GM21529 (cell line): Measurements from ENCODE around the gene KCNA2.

ENCODE experiments used
- ATAC-seq: cut with Tn5 transposase; IDR thresholded peaks from one replicate; pipeline ENCODE4 v1.9.1; 2021; ENCODE audit not compliant: unreplicated experiment

KCNA2 gene

DNA sequence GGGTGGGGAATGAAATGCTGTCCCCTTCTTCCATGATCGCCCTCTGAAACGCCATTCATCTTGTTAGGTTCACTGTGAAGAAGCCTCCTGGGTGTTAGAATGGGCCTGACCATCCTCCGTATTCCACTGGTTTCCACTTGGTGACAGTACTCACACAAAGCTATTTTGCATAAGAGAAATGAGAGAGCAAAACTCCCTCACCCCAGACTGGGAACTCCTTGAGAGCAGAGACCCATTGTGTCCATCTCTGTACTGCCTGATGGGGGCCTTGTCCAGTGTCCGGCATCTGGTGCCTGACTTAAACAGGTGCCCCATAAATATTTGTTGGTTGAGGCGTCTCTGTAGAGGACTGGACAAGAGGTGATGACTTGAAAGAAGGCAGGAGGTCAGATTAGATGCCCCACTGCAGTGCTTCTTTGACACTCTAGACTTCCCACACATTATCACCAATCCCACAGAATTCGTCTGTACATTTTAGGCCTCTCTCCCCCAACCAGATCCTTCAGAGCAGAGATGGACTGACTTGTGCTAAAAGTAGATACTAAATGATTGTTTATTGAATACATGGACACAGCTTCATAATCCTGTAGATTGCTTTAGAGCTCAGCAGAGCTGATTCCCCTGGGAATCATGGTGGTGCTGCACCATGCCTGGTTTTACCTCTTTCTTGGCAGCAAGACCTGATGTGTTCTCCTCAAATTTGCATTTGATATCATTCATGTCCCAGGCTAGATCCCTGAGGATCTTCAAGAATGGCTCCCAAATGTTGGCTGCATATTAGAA, 22.4 kb upstream of the KCNA2 start:
- ATAC-seq, result no peak

- ATAC-seq, result no peak
Measured at GRCh38 chr1:110627764-110628163, 21.6 kb upstream of the KCNA2 start.

- no peak for ATAC-seq
Measured at GRCh38 chr1:110626889-110627288, 20.7 kb upstream of the KCNA2 start.

- ATAC-seq, result no peak
Measured at GRCh38 chr1:110620686-110621085, 14.5 kb upstream of the KCNA2 start.

DNA sequence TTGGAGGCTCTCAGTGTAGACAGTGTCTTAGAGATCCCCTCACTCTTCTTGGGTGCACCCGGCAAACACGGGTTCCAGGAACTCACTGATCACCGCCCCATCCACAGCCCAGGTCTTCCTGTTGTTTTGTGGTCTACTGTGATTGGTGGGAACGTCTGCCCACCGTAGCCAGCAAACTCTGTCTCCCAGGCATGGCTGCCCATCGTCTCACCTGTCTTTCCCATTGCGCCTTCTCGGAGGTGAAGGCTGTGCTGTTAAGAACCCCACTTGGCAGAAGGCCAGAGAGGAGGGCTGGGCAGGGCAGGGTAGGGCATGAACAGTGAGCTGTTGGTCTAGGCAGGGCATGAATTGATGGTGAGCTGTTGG, 14.1 kb upstream of the KCNA2 start:
- no peak for ATAC-seq

- peak; percentile 83 for ATAC-seq
Measured at GRCh38 chr1:110619412-110620249, 13.5 kb upstream of the KCNA2 start.

- no peak for ATAC-seq
Measured at GRCh38 chr1:110618668-110619067, 12.5 kb upstream of the KCNA2 start.

GRCh38 chr1:110617589-110617988, 11.4 kb upstream of the KCNA2 start:
- no peak for ATAC-seq

GRCh38 chr1:110617116-110617515, 11.0 kb upstream of the KCNA2 start:
- ATAC-seq, result no peak

GRCh38 chr1:110616587-110616986, 10.4 kb upstream of the KCNA2 start:
- no peak for ATAC-seq

GRCh38 chr1:110615548-110616130, 9.5 kb upstream of the KCNA2 start:
- ATAC-seq, result no peak

DNA sequence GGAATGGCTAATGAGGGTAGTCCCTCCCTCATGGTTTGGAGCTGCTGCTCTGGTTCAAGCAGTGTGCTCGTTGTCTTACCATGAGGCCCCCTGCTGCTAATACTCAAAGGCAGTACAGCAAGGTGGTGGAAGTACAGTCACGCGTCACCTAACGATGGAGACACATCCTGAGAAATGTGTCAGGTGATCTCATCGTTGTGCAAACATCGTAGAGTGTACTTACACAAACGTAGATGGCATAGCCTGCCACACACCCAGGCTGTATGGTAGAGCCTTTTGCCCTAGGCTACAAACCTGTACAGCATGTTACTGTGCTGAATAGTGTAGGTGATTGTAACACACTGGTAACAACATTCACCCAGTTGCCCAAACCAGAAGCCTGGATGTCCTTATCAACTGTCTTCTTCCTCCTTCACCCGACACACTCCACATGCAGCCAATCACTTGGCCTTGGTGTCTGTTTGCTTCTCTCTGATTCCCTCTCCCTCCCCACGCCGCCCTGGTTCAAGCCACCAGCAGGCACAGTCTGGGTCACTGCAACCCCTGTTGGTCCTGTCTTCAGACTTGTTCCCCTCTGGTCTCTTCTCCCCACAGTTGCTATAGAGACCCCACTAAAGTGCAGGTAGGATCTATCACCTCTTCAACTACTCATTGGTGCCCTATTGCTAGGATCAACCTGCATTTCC, 6.0 kb upstream of the KCNA2 start:
- ATAC-seq, result no peak

GRCh38 chr1:110610696-110611286, 4.6 kb upstream of the KCNA2 start:
- ATAC-seq, result no peak

DNA sequence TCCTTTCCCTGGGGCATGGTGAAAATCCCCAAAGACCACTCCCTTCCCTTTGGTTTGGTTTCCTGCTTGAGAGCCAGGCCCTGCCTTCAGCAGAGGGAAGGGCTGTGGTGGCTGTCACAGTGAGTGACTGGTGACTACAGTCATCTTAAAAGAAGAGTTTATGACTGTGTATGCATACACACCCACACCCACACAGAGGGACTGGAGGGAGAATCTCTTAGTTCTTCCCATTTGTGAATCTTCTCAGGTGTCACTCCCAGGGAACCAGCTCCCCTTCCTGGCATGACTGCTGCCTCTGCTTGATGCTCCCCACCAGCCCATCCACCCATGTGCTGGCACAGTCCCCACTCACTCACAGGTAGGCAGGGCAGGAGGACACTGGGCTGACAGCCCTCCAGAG, 3.9 kb upstream of the KCNA2 start:
- no peak for ATAC-seq

GRCh38 chr1:110608247-110608646, 2.1 kb upstream of the KCNA2 start:
- no peak for ATAC-seq

GRCh38 chr1:110607536-110608230, 1.5 kb upstream of the KCNA2 start:
- ATAC-seq, result no peak

GRCh38 chr1:110606657-110607535, 738 bp upstream of the KCNA2 start:
- no peak for ATAC-seq

DNA sequence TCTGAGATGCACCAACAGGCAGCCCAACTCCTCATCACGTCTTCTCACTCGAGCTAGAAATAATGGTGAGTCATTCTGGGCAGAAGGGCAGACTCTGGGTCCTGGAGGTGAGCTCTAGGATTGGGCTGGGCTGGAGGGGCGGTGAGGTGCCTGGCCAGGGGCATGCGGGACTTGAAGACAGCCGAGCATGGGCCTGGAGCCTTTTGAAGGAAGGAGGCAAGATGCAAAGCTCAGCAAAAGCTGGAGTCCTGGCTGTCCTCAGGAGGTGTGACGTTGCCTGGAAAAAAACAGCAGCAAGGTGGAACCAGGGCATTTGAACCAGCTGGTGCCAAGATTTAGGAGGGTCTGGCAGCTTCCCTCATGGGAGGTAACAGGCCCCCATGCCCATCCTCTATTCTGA, 712 bp downstream of the KCNA2 start:
- ATAC-seq, result no peak

DNA sequence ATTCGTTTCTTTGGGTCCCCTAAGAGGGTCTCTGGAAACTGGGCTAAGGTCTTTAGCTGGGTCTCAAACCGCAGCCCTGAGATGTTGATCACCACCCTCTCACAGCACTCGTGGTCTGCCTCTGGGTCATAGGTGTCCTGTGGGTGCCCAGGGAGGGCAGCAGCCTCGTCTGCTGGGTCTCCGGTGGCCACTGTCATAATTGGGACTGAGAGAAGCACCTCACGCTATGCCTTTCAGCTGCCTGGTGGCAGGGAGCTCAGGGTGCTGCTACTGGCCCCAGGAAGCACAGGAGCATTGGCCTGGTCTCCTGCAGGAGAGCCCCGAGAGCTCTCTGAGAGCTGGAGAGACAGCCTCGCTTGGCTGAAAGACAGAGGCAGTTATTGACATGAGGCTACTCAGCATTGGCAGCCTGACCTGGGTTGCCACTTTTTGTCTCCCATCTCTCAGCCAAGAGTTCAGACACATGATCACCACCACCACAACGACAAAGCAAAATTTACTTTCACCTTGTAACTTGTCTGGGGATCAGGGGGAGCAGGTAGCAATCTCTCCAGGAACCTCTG, 1.5 kb downstream of the KCNA2 start:
- no peak for ATAC-seq
